ENCODE measurements around the gene OR2T35.

OR2T35 gene

GRCh38 chr1:248593226-248593625 lies 51.9 kb downstream of the OR2T35 start:
- no peak for DNase-seq (ENCODE audit: low read depth, low spot score)
- WGBS (ENCODE audit: insufficient coverage, insufficient read length), result no CpG with 5 or more reads among the region's 5 CpGs
- Histone ChIP-seq H3K9me3 (ENCODE audit: control insufficient read depth, insufficient read depth, low read length) (peaks cover 9% of the 10 kb centered on the region), H3K4me3 (ENCODE audit: low read length) (no peak overlapping the region), H3K27ac (ENCODE audit: low read length) (no peak overlapping the region), H3K27me3 (ENCODE audit: control insufficient read depth, insufficient read depth, low read length) (no peaks in the 10 kb centered on the region), H3K4me1 (ENCODE audit: control insufficient read depth, insufficient read depth, low read length) (no peaks in the 10 kb centered on the region), H3K36me3 (ENCODE audit: control insufficient read depth, insufficient read depth, low read length) (no peaks in the 10 kb centered on the region)

GRCh38 chr1:248592655-248593054 lies 52.4 kb downstream of the OR2T35 start:
- no peak overlapping the region for H3K27ac ChIP-seq (ENCODE audit: low read length)

GRCh38 chr1:248590055-248590454 lies 55.0 kb downstream of the OR2T35 start:
- Histone ChIP-seq H3K9me3 (ENCODE audit: control insufficient read depth, insufficient read depth, low read length) (peaks cover 9% of the 10 kb centered on the region), H3K27ac (ENCODE audit: low read length) (no peak overlapping the region), H3K4me3 (ENCODE audit: low read length) (no peak overlapping the region), H3K4me1 (ENCODE audit: control insufficient read depth, insufficient read depth, low read length) (no peaks in the 10 kb centered on the region), H3K36me3 (ENCODE audit: control insufficient read depth, insufficient read depth, low read length) (no peaks in the 10 kb centered on the region), H3K27me3 (ENCODE audit: control insufficient read depth, insufficient read depth, low read length) (no peaks in the 10 kb centered on the region)
- DNase-seq (ENCODE audit: low read depth, low spot score), result no peak
- WGBS (ENCODE audit: insufficient coverage, insufficient read length), result no CpG with 5 or more reads among the region's 17 CpGs

More at GRCh38 chr1:248592655-248593054, 52.4 kb downstream of the OR2T35 start:
- Histone ChIP-seq H3K9me3 (ENCODE audit: control insufficient read depth, insufficient read depth, low read length) (peaks cover 9% of the 10 kb centered on the region), H3K4me3 (ENCODE audit: low read length) (no peak overlapping the region), H3K4me1 (ENCODE audit: control insufficient read depth, insufficient read depth, low read length) (no peaks in the 10 kb centered on the region), H3K36me3 (ENCODE audit: control insufficient read depth, insufficient read depth, low read length) (no peaks in the 10 kb centered on the region), H3K27me3 (ENCODE audit: control insufficient read depth, insufficient read depth, low read length) (no peaks in the 10 kb centered on the region)
- no CpG with 5 or more reads among the region's 1 CpG for WGBS (ENCODE audit: insufficient coverage, insufficient read length)
- no peak for DNase-seq (ENCODE audit: low read depth, low spot score)

GRCh38 chr1:248589334-248589733 lies 55.7 kb downstream of the OR2T35 start:
- Histone ChIP-seq H3K27ac (ENCODE audit: low read length) (no peak overlapping the region), H3K36me3 (ENCODE audit: control insufficient read depth, insufficient read depth, low read length) (no peaks in the 10 kb centered on the region), H3K9me3 (ENCODE audit: control insufficient read depth, insufficient read depth, low read length) (peaks cover 9% of the 10 kb centered on the region), H3K4me3 (ENCODE audit: low read length) (no peak overlapping the region), H3K4me1 (ENCODE audit: control insufficient read depth, insufficient read depth, low read length) (no peaks in the 10 kb centered on the region), H3K27me3 (ENCODE audit: control insufficient read depth, insufficient read depth, low read length) (no peaks in the 10 kb centered on the region)
- no CpG with 5 or more reads among the region's 3 CpGs for WGBS (ENCODE audit: insufficient coverage, insufficient read length)
- DNase-seq (ENCODE audit: low read depth, low spot score), result no peak
